Smooth muscle cell (in vitro differentiated cells): Measurements from ENCODE around the gene GLMP. TPM values are rescaled to one million over a fixed set of nuclear protein-coding genes. Genes with fewer than 3 reads are reported as not detected.

ENCODE experiments used
- DNase-seq: peaks from one replicate; lab custom pipeline; 2025; ENCODE audit not compliant: unreplicated experiment; lab: John Stamatoyannopoulos, UW
- H2AFZ ChIP-seq: fragments of 200-600 bp; sonication (generic); 2 replicates; pipeline ENCODE4 v1.6.0; 2016; ENCODE audit warnings: antibody characterized with exemption, low read depth, mild to moderate bottlenecking
- H3F3A ChIP-seq: fragments of 200-600 bp; sonication (generic); 2 replicates; pipeline ENCODE4 v1.6.0; 2017; ENCODE audit warnings: antibody characterized with exemption, low read depth
- H3K27ac ChIP-seq: fragments of 200-600 bp; sonication (generic); 2 replicates; pipeline ENCODE4 v1.5.1; 2016; ENCODE audit warnings: low read depth, mild to moderate bottlenecking
- H3K27me3 ChIP-seq: fragments of 200-600 bp; sonication (generic); 2 replicates; pipeline ENCODE4 v1.6.1; 2016; ENCODE audit warnings: low read depth, mild to moderate bottlenecking
- H3K36me3 ChIP-seq: fragments of 200-600 bp; sonication (generic); 2 replicates; pipeline ENCODE4 v1.5.1; 2016; ENCODE audit warnings: low read depth
- H3K4me1 ChIP-seq: fragments of 200-600 bp; sonication (generic); 2 replicates; pipeline ENCODE4 v1.5.1; 2016; ENCODE audit warnings: low read depth
- H3K4me2 ChIP-seq: fragments of 200-600 bp; sonication (generic); 2 replicates; pipeline ENCODE4 v1.6.0; 2016; ENCODE audit warnings: mild to moderate bottlenecking
- H3K4me3 ChIP-seq: fragments of 200-600 bp; sonication (generic); 2 replicates; pipeline ENCODE4 v1.5.1; 2016; ENCODE audit warnings: mild to moderate bottlenecking
- H3K79me2 ChIP-seq: fragments of 200-600 bp; sonication (generic); 2 replicates; pipeline ENCODE4 v1.6.0; 2016; ENCODE audit warnings: low read depth, mild to moderate bottlenecking
- H3K9ac ChIP-seq: fragments of 200-600 bp; sonication (generic); 2 replicates; pipeline ENCODE4 v1.6.0; 2016; ENCODE audit warnings: low read depth
- H3K9me3 ChIP-seq: fragments of 200-600 bp; sonication (generic); replicated peaks from 2 replicates; pipeline ENCODE4 v1.5.1; 2016; ENCODE audit warnings: low read depth
- H4K20me1 ChIP-seq: fragments of 200-600 bp; sonication (generic); 2 replicates; pipeline ENCODE4 v1.6.0; 2016; ENCODE audit warnings: low read depth
- WGBS: methylation state at CpG from one replicate; pipeline ENCODE4 v1.1.7; 2016; ENCODE audit warnings: low lambda C conversion rate; 5-methylcytosine and 5-hydroxymethylcytosine counted together
- polyA plus RNA-seq: library from polyadenylated mRNA; unstranded; fragments of >200 nt; fragmentation: Nextera tagmentation; extraction: Ambion mirVana; gene quantifications from 2 replicates; pipeline ENCODE4 v1.2.1, GENCODE V29; 2016
- total RNA-seq: library from RNA; depleted of rRNA; stranded (reverse); fragments of >200 nt; gene quantifications from 2 replicates; pipeline ENCODE4 v1.2.3, GENCODE V29; 2014
- TF ChIP-seq, protein P1 (sequence below): fragments of 200-600 bp; sonication (generic); IDR thresholded peaks from 2 replicates; pipeline ENCODE4 v1.5.1; 2017; ENCODE audit warnings: borderline replicate concordance, mild to moderate bottlenecking, antibody characterized with exemption; ENCODE audit not compliant: insufficient read depth, poor library complexity, severe bottlenecking

Gene GLMP
- total and polyA plus RNA-seq, 2 experiments from 2014 or later = 62.4 to 85.8 TPM

DNA sequence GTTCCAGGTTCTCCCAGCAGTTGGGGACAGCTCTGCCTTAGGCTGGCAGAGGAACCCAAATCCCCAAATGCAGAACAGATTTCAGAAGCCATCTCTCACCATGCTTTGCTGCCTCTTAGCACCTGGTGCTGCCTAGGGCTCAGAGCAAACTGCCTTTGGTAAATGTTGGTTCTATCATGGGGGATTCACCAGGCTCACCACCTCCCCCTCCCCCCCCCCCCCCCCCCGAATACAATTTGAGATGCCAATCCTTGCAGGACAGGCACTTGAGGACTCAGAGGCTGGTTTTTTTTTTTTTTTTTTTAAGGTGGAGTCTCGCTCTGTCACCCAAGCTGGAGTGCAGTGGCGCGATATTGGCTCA lies 47.2 kb downstream of the GLMP start:
- Histone ChIP-seq H2AFZ (no peak overlapping the region), H3K79me2 (no peaks in the 10 kb centered on the region), H3F3A (no peaks in the 10 kb centered on the region), H3K4me3 (no peak overlapping the region), H3K36me3 (no peaks in the 10 kb centered on the region), H3K4me2 (no peak overlapping the region), H3K4me1 (no peaks in the 10 kb centered on the region), H3K27ac (no peak overlapping the region), H3K9me3 (no peaks in the 10 kb centered on the region), H3K9ac (no peak overlapping the region), H3K27me3 (no peaks in the 10 kb centered on the region), H4K20me1 (no peaks in the 10 kb centered on the region)
- WGBS = 72% methylated on average over 3 of the region's 4 CpGs
- DNase-seq = no peak
- TF ChIP-seq, protein P1, sequence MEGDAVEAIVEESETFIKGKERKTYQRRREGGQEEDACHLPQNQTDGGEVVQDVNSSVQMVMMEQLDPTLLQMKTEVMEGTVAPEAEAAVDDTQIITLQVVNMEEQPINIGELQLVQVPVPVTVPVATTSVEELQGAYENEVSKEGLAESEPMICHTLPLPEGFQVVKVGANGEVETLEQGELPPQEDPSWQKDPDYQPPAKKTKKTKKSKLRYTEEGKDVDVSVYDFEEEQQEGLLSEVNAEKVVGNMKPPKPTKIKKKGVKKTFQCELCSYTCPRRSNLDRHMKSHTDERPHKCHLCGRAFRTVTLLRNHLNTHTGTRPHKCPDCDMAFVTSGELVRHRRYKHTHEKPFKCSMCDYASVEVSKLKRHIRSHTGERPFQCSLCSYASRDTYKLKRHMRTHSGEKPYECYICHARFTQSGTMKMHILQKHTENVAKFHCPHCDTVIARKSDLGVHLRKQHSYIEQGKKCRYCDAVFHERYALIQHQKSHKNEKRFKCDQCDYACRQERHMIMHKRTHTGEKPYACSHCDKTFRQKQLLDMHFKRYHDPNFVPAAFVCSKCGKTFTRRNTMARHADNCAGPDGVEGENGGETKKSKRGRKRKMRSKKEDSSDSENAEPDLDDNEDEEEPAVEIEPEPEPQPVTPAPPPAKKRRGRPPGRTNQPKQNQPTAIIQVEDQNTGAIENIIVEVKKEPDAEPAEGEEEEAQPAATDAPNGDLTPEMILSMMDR = no peak

DNA sequence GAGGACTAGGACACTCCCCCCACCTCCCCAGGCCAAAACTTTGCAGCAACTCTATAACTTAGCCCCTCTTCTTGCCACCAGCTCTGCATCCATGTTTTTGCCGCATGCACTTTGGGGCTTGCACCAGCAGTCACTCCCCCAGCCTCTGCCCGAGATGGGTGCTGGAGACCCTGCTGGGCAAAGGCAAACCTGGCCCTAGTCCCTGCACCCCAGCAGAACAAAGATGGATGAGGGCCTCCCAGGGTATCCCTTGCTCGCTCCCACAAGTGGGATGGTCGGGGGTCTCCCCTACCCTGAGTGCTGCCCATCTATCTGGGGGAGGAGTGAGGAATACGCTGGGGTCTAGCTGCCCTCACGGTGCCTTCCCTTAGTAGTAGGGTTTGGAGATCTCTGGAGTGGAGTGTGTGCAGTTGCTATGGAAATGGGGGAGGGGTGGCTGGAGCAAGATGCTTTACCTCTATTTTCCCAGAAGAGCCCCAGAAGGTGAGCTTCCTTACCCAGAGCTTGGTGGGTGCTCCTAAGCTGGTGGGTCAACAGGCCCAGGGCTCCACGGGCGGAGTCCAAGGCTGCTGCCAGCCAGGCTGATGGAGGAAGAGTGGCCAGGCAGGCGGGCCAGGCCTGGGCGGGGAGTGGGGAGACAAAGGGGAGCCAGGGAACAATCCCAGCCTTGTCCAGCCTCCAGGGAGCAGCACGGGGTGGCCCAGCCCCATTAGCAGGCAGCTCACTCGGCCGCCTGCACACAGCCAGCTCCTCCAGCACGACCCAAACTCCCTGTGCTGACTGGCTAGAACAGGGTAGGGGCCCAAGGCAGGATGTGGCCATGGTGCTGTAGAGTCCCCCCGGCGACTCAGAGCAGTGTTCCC lies 47.8 kb downstream of the GLMP start, which contains the start of gene PAQR6:
TSS of gene PAQR6 (minus strand) at position 597 of the 863 bp plus-strand sequence. CDS start 1,325 bp downstream, outside the sequence.
- no peak within 1 kb of the TSS for H3K9ac ChIP-seq
- no peaks in the 10 kb centered on the region for H4K20me1 ChIP-seq
- H3F3A ChIP-seq = no peaks in the 10 kb centered on the region
- no peak within 1 kb of the TSS for H3K4me2 ChIP-seq
- no peaks in the 10 kb centered on the region for H3K27me3 ChIP-seq
- WGBS = 89% methylated on average over 16 of the region's 16 CpGs
- no peak within 1 kb of the TSS for H3K27ac ChIP-seq
- H2AFZ ChIP-seq = no peak within 1 kb of the TSS
- no peak for DNase-seq
- no peak within 1 kb of the TSS for H3K4me3 ChIP-seq
- no peaks in the 10 kb centered on the region for H3K9me3 ChIP-seq
- no peaks in the 10 kb centered on the region for H3K79me2 ChIP-seq
- no peaks in the 10 kb centered on the region for H3K36me3 ChIP-seq
- TF ChIP-seq, protein P1 = no peak
- no peaks in the 10 kb centered on the region for H3K4me1 ChIP-seq

DNA sequence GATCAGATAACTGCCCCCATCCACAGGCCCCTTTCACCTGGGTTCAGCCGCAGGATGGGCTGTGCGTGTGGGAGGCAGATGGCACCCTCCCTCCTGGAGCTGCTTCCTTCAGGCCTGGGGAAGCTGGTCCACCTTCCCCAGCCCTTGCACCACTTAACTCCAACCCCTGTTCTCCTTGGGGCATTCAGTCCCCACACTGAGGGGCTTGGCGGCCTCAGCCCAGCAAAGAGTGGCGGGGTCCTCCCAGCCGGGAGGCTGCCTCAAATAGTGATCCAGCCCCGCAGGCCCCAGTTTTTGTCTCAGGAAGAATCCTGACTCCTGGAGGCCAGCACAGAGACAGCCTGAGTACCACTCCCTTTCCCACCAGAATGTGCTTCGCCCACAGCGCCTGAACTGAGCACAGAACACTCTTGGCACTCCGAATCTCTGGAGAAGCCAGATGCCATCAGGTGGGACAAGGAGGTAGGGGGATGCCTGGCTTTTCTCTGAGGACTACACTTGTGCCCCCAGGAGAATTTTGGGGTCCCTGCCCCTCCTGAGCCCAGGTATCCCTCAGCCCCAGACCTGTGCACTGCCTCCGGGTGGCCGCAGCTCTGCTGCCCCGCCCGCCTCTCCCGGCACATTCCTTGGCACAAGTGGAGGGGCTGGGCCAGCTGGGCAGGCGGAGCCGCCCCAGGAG lies 48.6 kb downstream of the GLMP start:
- Histone ChIP-seq H3K4me1 (no peaks in the 10 kb centered on the region), H3K27ac (no peak overlapping the region), H3K79me2 (no peaks in the 10 kb centered on the region), H3K4me3 (no peak overlapping the region), H3K4me2 (no peak overlapping the region), H3K9me3 (no peaks in the 10 kb centered on the region), H3K36me3 (no peaks in the 10 kb centered on the region), H3K27me3 (no peaks in the 10 kb centered on the region), H2AFZ (no peak overlapping the region), H3F3A (no peaks in the 10 kb centered on the region), H4K20me1 (no peaks in the 10 kb centered on the region), H3K9ac (no peak overlapping the region)
- whole genome bisulfite sequencing = 88% methylated on average over 16 of the region's 16 CpGs
- DNase-seq = no peak
- TF ChIP-seq, protein P1 = no peak
